ENCODE data around the gene TREH.

The TREH gene

DNA sequence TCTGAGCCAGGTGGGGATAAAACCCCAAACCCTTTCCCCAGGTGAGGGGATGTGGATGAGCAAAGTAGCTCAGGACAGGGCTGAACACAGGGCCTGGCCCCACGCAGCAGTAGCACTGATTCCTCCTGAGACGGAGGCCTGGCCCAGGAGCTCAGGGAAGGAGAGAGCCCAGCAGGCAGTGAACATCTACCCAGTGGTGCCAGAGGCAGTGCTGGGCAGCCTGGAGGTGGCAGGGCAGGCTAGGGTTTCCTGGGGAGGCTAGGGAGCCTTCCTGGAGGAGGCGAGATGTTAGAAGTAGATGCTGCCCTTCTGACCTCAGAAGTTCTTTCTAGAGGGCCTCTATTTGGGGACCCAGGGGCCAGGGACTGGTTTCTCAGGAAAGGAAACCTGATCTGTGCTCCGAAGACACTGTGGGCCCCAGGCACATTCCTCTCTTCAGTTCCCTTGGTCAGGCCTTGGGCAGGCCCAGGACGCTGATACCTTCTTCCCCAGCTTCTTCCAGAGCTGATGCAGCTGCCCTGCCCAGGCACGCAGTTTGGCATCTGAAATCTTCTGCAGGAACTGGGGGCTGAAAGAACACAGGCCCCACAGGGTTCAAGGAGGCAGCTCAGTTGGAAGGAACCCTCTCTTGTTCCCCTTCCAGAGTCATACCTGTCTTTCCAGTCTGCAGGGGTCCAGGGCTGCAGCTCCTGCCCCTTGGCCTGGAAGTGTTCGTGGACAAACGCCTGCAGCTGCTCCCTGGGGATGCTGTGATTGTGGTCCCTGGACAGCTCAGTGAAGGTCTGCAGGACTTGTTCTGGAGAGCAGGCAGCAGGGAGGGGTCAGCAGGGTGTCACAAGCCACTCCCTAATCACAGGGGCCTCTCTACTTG, 16.8 kb downstream of the TREH start:
- DNase-seq: no peak

DNA sequence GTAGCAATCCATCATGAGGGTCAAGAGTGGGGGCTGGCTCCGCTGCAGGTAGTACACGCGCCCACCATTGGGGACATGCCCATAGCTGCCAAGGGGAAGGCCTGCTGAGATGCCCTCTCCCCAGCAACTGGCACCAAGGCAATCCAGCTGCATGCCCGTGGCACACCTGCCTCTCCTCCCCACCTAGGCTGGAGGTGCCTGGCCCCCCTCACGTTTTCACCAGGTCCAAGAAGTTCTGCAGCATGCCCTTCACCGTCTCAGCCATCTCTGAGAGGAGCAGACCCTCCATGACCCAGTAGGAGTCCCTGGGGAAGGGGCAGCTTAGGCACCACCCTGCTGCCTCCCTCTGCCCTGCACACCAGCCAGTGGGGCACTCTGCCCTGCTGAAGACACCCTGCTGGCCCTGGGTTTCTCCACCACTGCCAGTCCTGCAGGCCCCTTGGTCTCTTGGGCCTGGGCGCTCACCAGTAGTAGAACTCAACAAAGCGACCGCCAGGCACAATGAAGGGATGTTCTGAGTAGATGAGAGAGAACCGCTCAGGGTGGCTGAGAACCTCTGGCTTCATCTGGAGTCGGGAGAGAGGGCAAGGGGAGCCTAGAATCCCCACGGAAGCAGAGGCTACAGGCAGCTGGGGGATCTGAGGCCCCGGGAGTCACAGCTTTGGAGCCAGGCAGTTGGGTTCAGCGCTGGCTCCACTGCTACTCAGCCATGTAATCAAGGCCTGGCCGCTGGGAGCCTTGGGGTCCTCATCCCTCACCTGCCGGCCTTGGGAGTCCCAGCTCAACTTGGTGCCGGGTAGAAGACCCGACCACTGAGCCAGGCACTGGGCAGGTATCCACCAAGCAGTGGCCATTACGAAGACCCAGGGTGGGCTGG, 17.8 kb downstream of the TREH start:
- no peak for DNase-seq

DNA sequence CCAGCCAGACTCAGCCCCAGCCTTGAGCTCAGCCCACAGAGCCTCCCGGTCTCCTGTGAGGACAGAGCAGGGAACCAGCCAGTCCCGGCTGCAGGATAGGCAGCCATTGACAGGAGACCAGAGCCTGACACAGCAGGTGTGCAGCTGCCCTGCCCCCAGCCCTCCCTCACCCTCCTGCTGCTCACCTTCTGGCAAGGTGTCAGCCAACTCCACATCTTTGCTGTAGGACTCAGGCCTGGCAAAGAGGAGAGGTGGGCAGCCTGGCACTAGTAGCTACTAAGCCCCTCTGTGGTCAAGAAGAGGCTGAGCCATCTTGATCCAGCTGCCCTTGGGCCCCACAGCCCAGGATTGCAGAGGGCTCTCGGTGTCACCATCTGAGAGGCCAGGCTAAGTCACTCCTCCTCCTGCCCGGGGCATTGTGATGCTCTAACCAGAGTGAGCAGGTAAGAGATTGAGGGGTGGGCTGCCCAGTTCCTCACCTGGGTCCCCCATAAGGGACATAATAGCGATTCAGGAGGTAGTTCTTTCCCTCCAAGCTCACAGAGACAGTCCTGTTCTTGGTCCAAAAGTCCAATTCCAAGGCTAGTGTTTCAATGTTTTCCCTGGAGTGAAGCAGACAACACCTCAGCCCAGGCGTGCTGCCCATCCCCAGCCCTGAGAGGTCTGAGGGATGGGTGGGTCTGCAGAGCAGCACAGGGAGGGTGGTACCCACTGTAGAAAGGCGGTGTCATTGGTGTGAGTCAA, 18.6 kb downstream of the TREH start:
- DNase-seq: no peak

DNA sequence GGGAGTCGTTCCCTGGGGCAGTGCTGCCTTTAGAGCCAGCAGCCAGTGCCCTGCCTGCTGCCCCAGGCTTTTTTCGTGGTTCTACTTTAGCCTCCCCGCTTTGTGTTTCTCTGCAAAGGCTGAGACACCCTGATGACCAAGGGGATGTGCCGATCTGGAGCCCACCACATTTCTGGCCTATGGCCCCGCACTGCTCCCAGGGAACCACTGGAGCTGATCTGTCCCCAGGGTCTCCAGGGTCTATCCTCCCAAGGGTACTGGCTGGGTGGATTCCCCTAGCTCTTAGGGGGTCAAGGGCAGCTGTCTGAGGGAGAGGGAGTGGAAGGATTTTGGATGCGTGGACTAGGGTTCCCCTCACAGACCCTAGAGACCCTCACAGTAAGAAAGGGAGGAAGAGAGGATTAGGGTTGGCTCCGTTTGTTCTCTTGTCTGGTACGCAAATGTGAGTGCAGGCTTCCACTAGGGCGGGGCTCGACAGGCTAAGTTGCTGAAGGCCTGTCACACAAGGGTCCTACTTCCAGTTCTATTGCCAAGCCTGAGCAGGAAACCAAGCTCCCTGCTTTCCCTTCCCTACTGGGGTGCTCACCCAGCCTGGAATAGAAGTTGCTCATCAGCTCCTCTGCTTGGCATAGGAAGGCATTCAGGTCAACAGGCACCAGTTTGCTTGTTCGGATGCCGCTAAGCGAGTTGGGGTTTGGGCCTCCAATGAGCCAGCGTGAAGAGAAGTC, 19.3 kb downstream of the TREH start:
- DNase-seq: no peak

DNA sequence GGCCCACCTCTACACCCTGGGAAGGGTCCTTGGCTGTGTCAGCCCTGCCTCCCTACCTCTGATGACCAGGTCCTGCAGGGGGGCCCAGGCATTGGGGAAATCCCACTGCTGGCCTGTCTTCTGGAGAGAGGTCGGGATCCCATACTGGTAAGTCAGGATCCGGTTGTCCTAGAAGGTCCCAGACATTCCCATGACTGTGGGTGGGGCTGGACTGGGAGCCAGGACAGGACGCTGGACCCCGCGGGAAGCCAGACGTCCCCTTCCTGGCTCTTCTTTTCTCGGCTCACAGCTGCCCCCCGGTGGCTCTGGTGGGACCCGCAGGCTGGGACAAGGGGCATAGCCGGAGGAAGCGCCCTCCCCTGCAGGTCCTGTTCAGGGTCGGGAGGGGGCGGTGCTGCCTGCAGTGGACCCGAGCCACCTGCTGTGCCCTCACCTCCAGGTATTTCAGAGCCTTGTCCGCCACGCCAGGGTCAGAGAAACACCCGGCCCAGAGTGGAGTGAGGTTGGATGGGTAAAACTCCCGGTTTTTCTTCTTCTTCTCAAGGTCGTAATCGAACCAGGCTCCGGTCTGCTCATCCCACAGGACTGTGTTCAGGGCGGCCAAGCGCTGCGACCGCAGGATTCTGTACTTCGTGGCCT, 20.0 kb downstream of the TREH start:
- DNase-seq: no peak

DNA sequence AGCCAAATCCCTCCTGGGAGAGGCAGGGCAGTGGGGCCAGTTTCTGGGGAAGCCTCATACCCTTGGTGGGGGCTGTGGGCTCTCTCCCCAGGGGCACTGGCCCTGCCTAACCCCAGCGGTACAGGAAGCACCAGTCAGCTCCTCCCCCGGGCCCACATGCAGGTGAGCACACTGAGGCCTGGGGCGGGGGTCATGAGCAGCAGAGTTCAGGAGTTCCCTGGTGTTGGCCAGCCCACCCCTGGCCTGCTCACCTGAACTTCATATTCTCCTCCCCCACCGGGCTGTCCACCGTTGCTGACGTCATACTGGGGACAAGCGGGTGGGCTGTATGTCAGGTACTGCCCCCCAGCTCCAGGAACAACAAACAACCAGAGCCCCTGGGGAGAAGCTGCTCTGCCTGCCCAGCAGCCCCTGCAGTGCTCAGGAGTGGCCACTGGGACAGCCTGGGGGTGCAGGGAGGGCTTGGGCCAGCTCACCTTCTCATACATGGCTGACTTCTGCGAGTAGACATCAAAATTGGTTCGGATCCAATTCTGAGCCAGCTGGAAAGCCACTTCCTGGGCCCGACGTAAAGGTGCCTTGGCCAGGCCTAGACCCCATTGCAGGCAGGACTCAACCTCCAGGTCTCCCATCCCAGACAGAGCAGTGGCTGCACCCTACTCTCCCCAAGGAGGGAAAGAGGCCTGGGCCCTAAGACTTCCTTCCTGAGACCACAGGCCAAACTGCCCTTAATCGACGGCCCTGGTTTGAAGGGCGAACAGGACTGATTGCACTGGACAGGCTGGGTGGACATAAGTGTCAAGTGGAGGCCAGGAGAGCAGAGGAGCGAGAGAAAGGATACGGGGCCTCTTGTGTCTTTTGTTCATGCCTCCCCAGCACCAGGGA, 20.8 kb downstream of the TREH start:
- DNase-seq: no peak

DNA sequence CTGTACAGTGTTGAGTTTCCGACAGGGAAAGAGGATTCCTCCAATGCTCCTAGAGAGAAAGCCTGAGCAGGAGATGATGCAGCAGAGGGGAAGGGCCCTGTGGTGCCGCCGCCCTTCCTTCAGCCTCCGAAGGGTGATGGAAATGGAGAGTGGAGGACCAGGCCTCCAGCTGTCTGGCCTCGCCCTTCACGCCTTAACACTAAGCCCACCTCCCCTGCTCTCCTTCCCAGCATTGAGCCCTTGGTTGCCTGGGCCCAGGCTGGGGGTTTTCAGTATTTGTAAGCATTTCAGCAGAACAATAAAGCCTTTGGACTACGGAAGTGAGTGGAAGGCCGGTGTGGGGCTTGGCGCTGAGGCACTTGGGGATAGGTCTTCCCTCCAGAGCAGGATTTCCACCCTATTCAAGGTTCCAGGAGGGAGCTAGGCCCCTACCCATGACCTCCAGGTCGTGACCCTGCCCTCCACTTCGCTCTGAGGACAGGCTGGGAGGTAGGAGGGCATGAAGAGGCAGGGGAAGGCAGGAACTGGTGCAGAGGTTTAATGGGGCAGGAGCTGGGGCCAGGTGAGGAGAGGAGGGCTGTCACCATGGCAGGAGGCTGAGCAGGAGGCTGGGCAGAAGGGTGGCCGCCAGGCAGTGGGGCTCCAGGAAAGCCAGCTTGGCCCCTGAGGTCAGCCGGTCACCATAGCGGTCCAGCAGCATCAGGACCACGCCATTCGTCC, 21.6 kb downstream of the TREH start:
- no peak for DNase-seq

DNA sequence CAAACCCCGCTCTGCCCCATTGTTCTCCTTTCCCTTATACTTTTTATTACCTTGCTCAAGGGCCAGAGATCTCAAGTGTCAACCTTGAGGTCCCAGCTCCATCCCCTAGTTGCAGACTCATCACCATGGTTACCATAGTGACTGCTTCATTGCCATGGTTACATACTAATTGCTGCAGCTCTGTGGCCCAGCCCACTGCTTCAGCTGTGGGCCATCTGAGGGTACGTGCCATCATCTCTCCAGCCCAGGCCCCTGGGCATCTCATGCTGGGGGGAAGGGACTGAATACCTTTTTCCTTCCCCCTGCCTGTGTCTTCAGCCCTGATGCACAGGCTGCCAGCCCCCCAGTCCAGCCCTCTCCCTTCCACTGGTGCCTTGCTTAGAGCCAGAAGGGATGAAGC, 22.2 kb downstream of the TREH start:
- DNase-seq: no peak

DNA sequence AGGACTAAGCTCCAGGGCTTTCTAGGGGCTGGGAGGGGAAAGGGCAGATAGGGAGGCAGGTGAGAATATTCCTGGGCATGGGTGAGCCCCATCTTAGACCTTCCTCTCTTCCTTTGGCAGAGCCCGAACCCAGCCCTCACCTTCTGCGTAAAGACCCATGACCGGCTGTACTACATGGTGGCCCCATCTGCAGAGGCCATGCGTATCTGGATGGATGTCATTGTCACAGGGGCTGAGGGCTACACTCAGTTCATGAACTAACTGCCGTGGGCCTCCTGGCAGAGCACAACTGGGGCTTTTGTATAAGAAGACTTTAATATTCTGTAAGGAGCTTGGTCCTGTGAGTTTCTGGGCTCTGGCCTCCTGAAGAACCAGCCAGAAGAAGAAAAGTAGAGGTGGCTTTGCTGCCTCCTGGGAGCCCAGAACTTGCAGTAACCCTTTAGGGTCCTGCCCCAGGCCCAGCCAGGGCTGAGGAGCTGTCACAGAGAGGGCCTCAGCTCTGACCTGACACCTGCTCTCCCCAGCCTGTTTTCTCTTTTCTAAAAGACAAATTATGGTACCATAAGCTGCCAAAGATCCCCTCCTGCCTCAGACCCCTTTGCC, 22.8 kb downstream of the TREH start:
- DNase-seq: no peak

DNA sequence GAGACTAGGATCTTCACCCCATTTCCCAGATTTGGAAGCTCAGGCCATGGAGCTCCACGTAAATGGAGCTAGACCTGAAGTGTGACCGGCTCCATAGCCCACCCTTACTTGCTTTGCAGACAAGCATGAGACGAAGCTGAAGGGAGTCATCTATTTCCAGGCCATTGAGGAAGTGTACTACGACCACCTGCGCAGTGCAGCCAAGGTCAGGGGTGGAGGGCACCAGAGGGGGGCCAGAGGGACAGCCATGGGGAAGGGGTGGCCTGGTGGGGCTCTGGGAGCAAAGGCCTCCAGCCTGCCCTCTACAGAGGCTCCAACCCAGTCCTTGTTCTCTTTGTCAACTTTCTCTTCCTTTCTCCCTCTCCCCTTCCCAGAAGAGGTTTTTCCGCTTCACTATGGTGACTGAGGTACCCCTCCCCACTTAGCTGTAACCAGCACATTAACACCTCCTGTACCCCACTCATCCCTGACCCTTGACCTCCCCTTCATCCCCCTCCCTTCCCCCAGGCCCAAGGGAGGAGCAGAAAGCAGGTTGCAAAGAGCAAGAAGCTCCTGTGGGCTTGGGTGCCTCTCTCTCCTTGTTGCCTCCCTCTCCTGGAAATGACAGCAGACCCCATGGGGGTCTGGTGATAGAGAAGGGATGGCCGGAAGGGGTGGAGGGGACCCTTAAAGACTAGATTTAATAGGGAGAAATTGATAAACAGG, 23.8 kb downstream of the TREH start:
- DNase-seq: no peak

DNA sequence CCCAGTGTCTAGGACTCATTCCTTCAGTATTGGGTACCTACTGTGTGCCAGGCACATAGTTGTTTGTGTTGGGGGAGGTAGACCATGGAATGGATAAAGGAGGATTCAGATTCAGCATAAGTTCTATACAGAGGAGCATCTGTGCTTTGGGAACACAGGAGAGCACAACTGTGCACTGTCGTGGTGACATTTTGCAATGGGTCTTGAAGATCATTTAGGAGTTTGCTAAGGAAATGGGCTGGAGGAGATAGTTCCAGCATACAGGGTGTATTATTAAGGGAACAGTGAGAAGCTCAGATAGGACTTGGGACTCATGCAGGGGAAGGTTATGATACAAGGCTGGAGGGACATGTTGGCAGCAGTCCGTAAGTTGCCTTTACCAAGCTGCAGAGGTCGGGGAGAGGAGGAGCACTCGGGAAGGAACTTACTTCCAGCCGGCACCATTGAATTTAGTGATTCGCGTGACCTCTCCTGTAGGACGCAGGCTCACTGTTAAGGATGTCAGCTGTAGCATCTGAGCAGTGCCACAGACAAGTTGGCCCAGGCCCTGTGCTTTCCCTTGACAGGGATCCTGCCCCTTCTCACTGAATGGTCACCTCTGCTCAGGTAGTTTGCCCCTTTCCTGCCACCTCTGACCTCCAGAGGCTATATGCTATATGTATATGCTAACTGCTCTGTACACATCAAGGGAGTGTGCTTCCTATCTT, 25.6 kb downstream of the TREH start:
- DNase-seq: no peak

DNA sequence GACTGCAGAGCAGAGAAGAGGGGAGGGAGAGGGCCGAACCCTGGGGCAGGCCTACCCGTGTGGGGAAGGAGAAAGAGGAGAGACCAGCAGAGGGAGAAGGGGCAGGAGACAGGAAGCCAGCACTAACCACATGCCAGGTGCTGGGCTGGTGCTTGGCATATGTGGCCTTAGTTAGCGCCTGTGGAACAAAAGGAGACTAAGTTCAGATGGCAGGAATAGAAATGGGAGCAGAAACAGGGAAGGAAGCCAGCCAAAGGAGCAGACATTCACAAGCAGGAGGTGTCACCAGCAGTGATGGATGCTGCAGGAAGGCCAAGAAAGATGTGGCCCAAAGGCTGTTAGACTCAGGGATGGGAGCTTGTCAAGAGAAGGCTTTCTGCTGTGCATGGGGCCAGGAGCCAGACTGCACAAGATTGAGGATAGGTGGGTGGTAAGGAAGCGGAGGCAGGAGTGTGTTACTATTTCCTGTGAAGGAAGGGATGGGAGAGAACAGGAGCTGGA, 26.7 kb downstream of the TREH start:
- no peak for DNase-seq

DNA sequence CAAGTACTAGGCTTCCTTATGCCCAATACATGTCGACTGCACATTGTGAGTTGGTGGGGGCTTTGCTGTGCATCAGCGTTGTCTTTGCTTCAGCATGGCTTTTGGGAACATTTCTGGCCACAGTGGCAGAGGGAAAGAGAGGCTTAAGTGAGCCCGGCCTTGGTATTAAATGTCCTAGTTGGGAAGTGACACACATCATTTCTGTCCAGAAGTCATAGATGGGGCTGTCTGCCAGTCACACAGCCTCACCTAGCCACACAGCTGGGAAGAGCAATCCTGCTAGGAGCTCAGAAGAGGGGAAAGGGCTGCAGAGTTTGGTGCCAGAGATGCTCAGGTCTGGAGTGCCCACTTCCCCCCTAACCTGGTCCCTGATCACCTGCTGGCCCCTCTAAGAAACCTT, 27.6 kb downstream of the TREH start:
- no peak for DNase-seq

DNA sequence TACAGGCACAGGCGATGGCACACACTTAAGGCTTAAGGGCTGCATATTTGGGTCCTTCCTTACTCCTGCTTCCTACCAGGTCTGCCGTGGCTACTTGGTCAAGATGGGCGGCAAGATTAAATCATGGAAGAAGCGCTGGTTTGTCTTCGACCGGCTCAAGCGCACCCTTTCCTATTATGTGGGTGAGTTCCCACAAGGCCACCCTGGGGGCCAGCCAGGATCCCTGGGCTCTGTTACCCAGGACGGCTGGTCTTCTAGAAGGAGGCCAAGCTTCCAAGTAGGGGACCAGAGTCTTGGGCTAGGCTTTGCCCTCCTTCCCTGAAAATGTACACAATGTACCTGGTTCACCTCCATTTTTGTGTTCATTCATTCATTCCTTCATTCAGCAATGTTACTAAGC, 29.1 kb downstream of the TREH start:
- no peak for DNase-seq

DNA sequence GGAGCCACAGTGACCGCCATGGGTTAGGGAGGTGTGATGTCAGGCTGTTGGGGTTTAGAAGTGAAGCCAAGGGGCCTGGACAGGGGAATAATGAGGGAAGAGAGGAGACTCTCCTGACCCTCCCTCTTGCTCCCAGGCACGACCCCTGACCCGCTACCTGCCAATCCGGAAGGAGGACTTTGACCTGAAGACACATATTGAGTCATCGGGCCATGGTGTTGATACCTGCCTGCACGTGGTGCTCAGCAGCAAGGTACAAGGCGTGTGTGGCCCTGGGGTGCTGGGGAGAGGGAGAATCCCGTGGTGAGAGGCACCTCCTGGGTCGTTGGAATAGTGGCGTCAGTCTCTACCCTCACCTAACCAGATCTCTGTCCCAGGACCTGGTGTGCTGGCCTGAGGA, 29.5 kb downstream of the TREH start:
- no peak for DNase-seq

DNA sequence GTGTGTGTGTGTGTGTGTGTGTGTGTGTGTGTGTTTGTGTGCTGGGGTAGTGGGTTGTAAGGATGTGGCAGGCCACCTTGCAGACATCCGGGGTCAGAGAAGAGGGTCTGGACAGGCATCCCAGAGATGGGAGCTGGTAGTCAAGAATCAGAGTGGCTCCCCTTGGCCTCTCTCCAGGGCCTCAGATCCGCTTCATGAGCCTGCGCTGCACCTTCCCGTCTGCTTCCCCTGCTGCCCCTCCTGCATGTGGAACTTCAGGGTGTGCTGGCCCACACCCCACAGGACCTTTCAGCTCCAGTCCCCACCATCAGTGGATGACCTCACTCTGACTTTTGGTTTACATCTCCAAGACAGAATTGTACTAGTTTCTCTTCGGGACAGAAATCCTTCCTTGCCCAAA, 31.2 kb downstream of the TREH start:
- no peak for DNase-seq

DNA sequence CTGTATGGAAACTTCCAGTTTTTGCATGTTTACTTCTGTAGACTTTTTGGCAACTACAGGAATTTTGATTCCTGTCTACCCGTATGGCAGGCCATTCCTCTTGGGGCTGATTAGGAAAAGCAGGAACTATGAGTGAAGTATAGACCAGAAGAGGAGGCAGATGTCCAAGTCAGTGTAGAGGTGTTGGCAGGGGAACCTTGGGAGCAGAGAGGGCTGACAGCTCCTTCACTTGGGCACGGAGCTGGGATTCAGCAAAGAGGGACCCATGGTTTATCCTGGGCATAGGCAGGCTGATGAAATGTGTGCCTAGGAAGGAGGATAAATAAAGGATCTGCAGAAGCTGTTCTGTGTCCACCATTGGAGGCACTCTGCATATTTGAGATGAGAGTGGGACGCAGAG, 33.1 kb downstream of the TREH start:
- DNase-seq: no peak

DNA sequence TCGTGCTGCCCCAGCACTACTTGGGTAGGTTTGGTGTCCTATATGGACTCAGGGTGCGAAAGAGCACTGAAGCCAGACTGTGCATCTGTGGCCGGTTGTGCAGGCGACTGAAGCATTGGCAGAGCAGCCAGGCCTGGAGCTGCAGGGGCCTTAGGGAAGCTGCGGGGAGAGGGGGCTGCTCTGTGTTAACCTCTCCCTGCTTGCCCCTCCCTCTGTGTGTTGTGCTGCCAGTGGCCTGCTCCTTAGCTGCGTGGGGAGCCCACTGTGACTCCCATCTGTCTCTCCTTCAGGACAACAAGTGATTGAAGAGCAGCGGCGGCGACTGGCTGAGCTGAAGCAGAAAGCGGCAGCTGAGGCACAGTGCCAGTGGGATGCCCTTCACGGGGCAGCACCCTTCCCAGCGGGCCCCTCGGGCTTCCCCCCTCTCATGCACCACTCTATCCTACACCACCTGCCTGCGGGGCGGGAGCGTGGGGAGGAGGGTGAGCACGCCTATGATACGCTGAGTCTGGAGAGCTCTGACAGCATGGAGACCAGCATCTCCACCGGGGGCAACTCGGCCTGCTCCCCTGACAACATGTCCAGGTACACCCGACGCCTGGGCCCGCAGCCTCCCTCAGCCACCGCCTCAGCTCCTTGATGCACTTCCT, 34.3 kb downstream of the TREH start:
- DNase-seq: no peak

All from NCI-H187 treated with DMSO at 0.1 percent for 48 hours (cell line).